BLaER1 treated with 17β-estradiol and CSF1 and Interleukin-3, amounts not matched to agents 10 nM and 100 nM (cell line): ENCODE measurements around the gene GRAMD2A.

Experiments
- H3K27ac ChIP-seq, 11 experiments: shearing (Covaris generic); formaldehyde crosslinking; 2 replicates each; pipeline ENCODE4 v1.8.1; 2022
- H3K27me3 ChIP-seq, 11 experiments: shearing (Covaris generic); formaldehyde crosslinking; 2 replicates each; pipeline ENCODE4 v1.8.1; 2022
- H3K36me3 ChIP-seq, 11 experiments: shearing (Covaris generic); formaldehyde crosslinking; 2 replicates each; pipeline ENCODE4 v1.8.1; 2022
- H3K4me1 ChIP-seq, 10 experiments: shearing (Covaris generic); formaldehyde crosslinking; 2 replicates each; pipeline ENCODE4 v1.8.1; 2022
- H3K4me2 ChIP-seq, 11 experiments: shearing (Covaris generic); formaldehyde crosslinking; 2 replicates each; pipeline ENCODE4 v1.8.1; 2022
- H3K4me3 ChIP-seq, 10 experiments: shearing (Covaris generic); formaldehyde crosslinking; 2 replicates each; pipeline ENCODE4 v1.8.1; 2022
- H3K9ac ChIP-seq, 11 experiments: shearing (Covaris generic); formaldehyde crosslinking; 2 replicates each; pipeline ENCODE4 v1.8.1; 2022
- H3K9me3 ChIP-seq, 11 experiments: shearing (Covaris generic); formaldehyde crosslinking; replicated peaks in 1 of 11; 2 replicates each; pipeline ENCODE4 v1.8.1; 2022
- H4K20me1 ChIP-seq, 11 experiments: shearing (Covaris generic); formaldehyde crosslinking; 2 replicates each; pipeline ENCODE4 v1.8.1; 2022
- Cebpa-rat ChIP-seq, 11 experiments: shearing (Covaris generic); IDR thresholded peaks; 2 replicates each; pipeline ENCODE4 v1.8.1; 2022

The GRAMD2A gene

GRCh38 chr15:72169921-72170611 is 27.5 kb downstream of the GRAMD2A start:
- Histone ChIP-seq H3K27ac (no peak overlapping the region), H4K20me1 (no peaks in the 10 kb centered on the region), H3K4me2 (no peak overlapping the region), H3K27me3 (no peaks in the 10 kb centered on the region), H3K4me1 (peaks cover 0 to 6% (median 0%) of the 10 kb centered on the region in 10 experiments; a peak in 1 of 20 replicates), H3K9ac (no peak overlapping the region), H3K36me3 (no peaks in the 10 kb centered on the region), H3K9me3 (no peaks in the 10 kb centered on the region), H3K4me3 (no peak overlapping the region)
- TF ChIP-seq Cebpa-rat (IDR thresholded peaks at IDR 0.05), result no peak

GRCh38 chr15:72169236-72169920 is 28.2 kb downstream of the GRAMD2A start:
- Histone ChIP-seq H3K27me3 (no peaks in the 10 kb centered on the region), H3K4me2 (no peak overlapping the region)

GRCh38 chr15:72168808-72169190 is 28.8 kb downstream of the GRAMD2A start:
- H3K9me3 ChIP-seq, result no peaks in the 10 kb centered on the region
- H3K27me3 ChIP-seq, result no peaks in the 10 kb centered on the region
- no peak overlapping the region for H3K9ac ChIP-seq
- TF ChIP-seq Cebpa-rat (IDR thresholded peaks at IDR 0.05), result no peak
- no peaks in the 10 kb centered on the region for H4K20me1 ChIP-seq
- peak overlapping the region in 1 of 11 experiments; percentile 11; a peak in 1 of 22 replicates for H3K4me2 ChIP-seq
- no peak overlapping the region for H3K27ac ChIP-seq
- H3K4me1 ChIP-seq, result peaks cover 0 to 6% (median 0%) of the 10 kb centered on the region in 10 experiments; a peak in 1 of 20 replicates
- no peaks in the 10 kb centered on the region for H3K36me3 ChIP-seq
- H3K4me3 ChIP-seq, result no peak overlapping the region

More at GRCh38 chr15:72169236-72169920, 28.2 kb downstream of the GRAMD2A start:
- Histone ChIP-seq H3K9ac (no peak overlapping the region), H3K36me3 (no peaks in the 10 kb centered on the region), H4K20me1 (no peaks in the 10 kb centered on the region), H3K9me3 (no peaks in the 10 kb centered on the region), H3K27ac (no peak overlapping the region), H3K4me1 (peaks cover 0 to 6% (median 0%) of the 10 kb centered on the region in 10 experiments; a peak in 1 of 20 replicates), H3K4me3 (no peak overlapping the region)
- TF ChIP-seq Cebpa-rat (IDR thresholded peaks at IDR 0.05), result no peak

- no peak for TF ChIP-seq Cebpa-rat (IDR thresholded peaks at IDR 0.05)
- Histone ChIP-seq H3K4me2 (peak overlapping the region in 1 of 11 experiments; percentile 11; a peak in 2 of 22 replicates), H3K9me3 (no peaks in the 10 kb centered on the region), H3K4me1 (peaks cover 0 to 6% (median 0%) of the 10 kb centered on the region in 10 experiments; a peak in 1 of 20 replicates), H3K4me3 (no peak overlapping the region), H3K27ac (no peak overlapping the region), H3K9ac (no peak overlapping the region), H3K36me3 (no peaks in the 10 kb centered on the region), H3K27me3 (no peaks in the 10 kb centered on the region), H4K20me1 (no peaks in the 10 kb centered on the region)
Observed at GRCh38 chr15:72168131-72168807, 29.3 kb downstream of the GRAMD2A start.

GRCh38 chr15:72167445-72167844 is 30.1 kb downstream of the GRAMD2A start:
- Histone ChIP-seq H3K4me3 (no peak overlapping the region), H3K27me3 (no peaks in the 10 kb centered on the region), H4K20me1 (no peaks in the 10 kb centered on the region), H3K4me2 (no peak overlapping the region), H3K4me1 (peaks cover 0 to 6% (median 0%) of the 10 kb centered on the region in 10 experiments; a peak in 1 of 20 replicates), H3K9me3 (no peaks in the 10 kb centered on the region), H3K9ac (no peak overlapping the region), H3K36me3 (no peaks in the 10 kb centered on the region), H3K27ac (no peak overlapping the region)
- no peak for TF ChIP-seq Cebpa-rat (IDR thresholded peaks at IDR 0.05)

GRCh38 chr15:72166716-72167417 is 30.7 kb downstream of the GRAMD2A start:
- H3K27ac ChIP-seq, result no peak overlapping the region
- peaks cover 0 to 6% (median 0%) of the 10 kb centered on the region in 10 experiments; a peak in 1 of 20 replicates for H3K4me1 ChIP-seq
- H3K4me2 ChIP-seq, result no peak overlapping the region
- H3K27me3 ChIP-seq, result no peaks in the 10 kb centered on the region
- no peak for TF ChIP-seq Cebpa-rat (IDR thresholded peaks at IDR 0.05)
- H4K20me1 ChIP-seq, result no peaks in the 10 kb centered on the region
- H3K4me3 ChIP-seq, result no peak overlapping the region
- no peaks in the 10 kb centered on the region for H3K36me3 ChIP-seq
- H3K9ac ChIP-seq, result no peak overlapping the region
- no peaks in the 10 kb centered on the region for H3K9me3 ChIP-seq

GRCh38 chr15:72163719-72164118 is 33.9 kb downstream of the GRAMD2A start:
- Histone ChIP-seq H3K9ac (no peak overlapping the region), H3K4me1 (peaks cover 0 to 6% (median 0%) of the 10 kb centered on the region in 10 experiments; a peak in 1 of 20 replicates), H3K27ac (no peak overlapping the region), H3K4me2 (no peak overlapping the region), H4K20me1 (no peaks in the 10 kb centered on the region), H3K36me3 (no peaks in the 10 kb centered on the region), H3K4me3 (no peak overlapping the region), H3K27me3 (no peaks in the 10 kb centered on the region), H3K9me3 (no peaks in the 10 kb centered on the region)
- TF ChIP-seq Cebpa-rat (IDR thresholded peaks at IDR 0.05), result no peak

- Histone ChIP-seq H4K20me1 (no peaks in the 10 kb centered on the region), H3K9ac (no peak overlapping the region), H3K27me3 (no peaks in the 10 kb centered on the region), H3K27ac (no peak overlapping the region), H3K4me2 (no peak overlapping the region), H3K4me3 (no peak overlapping the region), H3K36me3 (no peaks in the 10 kb centered on the region), H3K9me3 (no peaks in the 10 kb centered on the region), H3K4me1 (no peaks in the 10 kb centered on the region)
- no peak for TF ChIP-seq Cebpa-rat (IDR thresholded peaks at IDR 0.05)
Observed at GRCh38 chr15:72162569-72162968, 35.0 kb downstream of the GRAMD2A start.
